ENCODE results near the gene DLG1. TPM values are rescaled to one million over a fixed set of nuclear protein-coding genes. Genes with fewer than 3 reads are reported as not detected.

Gene DLG1
- total RNA-seq, 1 experiment from 2014 or later, result 89.8 TPM

DNA sequence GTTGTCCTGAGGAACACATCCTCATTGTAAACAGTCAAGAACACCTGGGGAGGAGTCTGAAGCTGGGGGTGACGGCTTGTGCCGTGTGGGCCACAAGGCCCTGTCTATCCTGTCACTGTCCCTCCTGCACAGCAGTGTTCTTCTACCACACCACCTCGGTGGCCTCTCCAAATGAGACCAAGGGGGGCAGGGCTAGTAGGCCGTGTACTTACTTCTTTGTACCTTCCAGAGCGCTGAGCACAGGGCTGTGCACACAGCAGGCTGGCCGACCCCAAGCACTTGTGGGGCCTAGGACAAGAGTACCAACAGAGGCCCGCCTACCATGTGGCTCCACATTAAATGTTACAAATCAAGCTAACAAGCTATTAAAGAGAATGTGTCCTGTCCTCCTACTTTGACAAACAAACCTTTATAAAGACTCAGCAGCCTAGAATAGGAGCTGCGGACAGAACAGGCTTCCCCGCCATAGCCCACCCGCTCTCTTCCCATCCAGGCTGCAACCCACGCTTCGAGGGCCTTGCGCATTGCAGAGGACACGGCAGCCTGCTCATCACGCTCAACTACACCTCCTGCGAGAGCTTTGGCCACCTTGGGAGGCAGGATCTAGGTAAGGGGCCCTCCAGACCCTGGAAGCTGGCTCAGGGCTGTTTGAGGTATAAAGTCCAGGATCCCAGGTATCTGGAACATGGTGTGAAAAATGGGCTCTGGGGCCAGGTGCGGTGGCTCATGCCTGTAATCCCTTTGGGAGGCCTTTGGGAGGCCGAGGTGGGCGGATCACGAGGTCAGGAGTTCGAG lies 299.2 kb downstream of the DLG1 start:
- Histone ChIP-seq H3K79me2 (ENCODE audit: insufficient read depth, low read length) (no peaks in the 10 kb centered on the region), H2AFZ (ENCODE audit: low read depth, low read length, poor library complexity, severe bottlenecking) (no peak overlapping the region), H3K4me2 (ENCODE audit: low read length) (no peak overlapping the region), H3K9ac (ENCODE audit: low read length) (no peak overlapping the region), H3K27me3 (ENCODE audit: insufficient read depth, low read length) (no peaks in the 10 kb centered on the region), H4K20me1 (ENCODE audit: insufficient read depth) (no peaks in the 10 kb centered on the region), H3K36me3 (ENCODE audit: control insufficient read depth in 1 of 2, insufficient read depth in 2 of 2, low read length in 2 of 2) (no peaks in the 10 kb centered on the region), H3K9me2 (ENCODE audit: insufficient read depth) (no peaks in the 10 kb centered on the region), H3K4me3 (replicated peaks in 1 of 2; ENCODE audit: low read depth in 1 of 2, low read length in 2 of 2) (no peak overlapping the region), H3K27ac (ENCODE audit: low read depth, low read length) (no peak overlapping the region), H3K4me1 (ENCODE audit: control insufficient read depth in 1 of 2, insufficient read depth in 2 of 2, low read length in 2 of 2) (peaks cover 13 to 20% of the 10 kb centered on the region in 2 experiments; a peak in 3 of 4 replicates), H3K9me3 (ENCODE audit: control insufficient read depth in 1 of 2, insufficient read depth in 1 of 2, low read depth in 1 of 2, low read length in 2 of 2) (no peaks in the 10 kb centered on the region)
- DNase-seq (ENCODE audit: low read depth, low spot score), result no peak
- no TSS peak for BruUV-seq (replicated peaks)
- POLR2A ChIA-PET, result no interaction called here
- ATAC-seq, result no peak
- TF ChIP-seq ZNF274 (IDR thresholded peaks at IDR 0.05; ENCODE audit: low read depth, low read length), result no peak
- TF ChIP-seq, protein P1, sequence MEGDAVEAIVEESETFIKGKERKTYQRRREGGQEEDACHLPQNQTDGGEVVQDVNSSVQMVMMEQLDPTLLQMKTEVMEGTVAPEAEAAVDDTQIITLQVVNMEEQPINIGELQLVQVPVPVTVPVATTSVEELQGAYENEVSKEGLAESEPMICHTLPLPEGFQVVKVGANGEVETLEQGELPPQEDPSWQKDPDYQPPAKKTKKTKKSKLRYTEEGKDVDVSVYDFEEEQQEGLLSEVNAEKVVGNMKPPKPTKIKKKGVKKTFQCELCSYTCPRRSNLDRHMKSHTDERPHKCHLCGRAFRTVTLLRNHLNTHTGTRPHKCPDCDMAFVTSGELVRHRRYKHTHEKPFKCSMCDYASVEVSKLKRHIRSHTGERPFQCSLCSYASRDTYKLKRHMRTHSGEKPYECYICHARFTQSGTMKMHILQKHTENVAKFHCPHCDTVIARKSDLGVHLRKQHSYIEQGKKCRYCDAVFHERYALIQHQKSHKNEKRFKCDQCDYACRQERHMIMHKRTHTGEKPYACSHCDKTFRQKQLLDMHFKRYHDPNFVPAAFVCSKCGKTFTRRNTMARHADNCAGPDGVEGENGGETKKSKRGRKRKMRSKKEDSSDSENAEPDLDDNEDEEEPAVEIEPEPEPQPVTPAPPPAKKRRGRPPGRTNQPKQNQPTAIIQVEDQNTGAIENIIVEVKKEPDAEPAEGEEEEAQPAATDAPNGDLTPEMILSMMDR (IDR thresholded peaks at IDR 0.05 in 2 of 3, conservative IDR thresholded peaks at IDR 0.05 in 1 of 3; ENCODE audit: borderline replicate concordance in 1 of 3, insufficient read depth in 1 of 3, low read depth in 2 of 3, low read length in 2 of 3), result no peak
- TF ChIP-seq TCF7L2 (IDR thresholded peaks at IDR 0.05; ENCODE audit: borderline replicate concordance, extremely low read depth, insufficient read depth, insufficient read length), result no peak
- TF ChIP-seq ZFX (IDR thresholded peaks at IDR 0.05), result no peak
- TF ChIP-seq ELF1 (IDR thresholded peaks at IDR 0.05; ENCODE audit: borderline replicate concordance, low read depth), result no peak
- no peak for TF ChIP-seq FOSL1 (IDR thresholded peaks at IDR 0.05; ENCODE audit: low read depth)
- no peak for TF ChIP-seq YY1 (IDR thresholded peaks at IDR 0.05; ENCODE audit: extremely low read depth, insufficient replicate concordance, low read depth, low read length)
- no peak for TF ChIP-seq SRF (IDR thresholded peaks at IDR 0.05; ENCODE audit: low read depth)
- TF ChIP-seq, protein P2, sequence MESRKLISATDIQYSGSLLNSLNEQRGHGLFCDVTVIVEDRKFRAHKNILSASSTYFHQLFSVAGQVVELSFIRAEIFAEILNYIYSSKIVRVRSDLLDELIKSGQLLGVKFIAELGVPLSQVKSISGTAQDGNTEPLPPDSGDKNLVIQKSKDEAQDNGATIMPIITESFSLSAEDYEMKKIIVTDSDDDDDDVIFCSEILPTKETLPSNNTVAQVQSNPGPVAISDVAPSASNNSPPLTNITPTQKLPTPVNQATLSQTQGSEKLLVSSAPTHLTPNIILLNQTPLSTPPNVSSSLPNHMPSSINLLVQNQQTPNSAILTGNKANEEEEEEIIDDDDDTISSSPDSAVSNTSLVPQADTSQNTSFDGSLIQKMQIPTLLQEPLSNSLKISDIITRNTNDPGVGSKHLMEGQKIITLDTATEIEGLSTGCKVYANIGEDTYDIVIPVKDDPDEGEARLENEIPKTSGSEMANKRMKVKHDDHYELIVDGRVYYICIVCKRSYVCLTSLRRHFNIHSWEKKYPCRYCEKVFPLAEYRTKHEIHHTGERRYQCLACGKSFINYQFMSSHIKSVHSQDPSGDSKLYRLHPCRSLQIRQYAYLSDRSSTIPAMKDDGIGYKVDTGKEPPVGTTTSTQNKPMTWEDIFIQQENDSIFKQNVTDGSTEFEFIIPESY (IDR thresholded peaks at IDR 0.05; ENCODE audit: extremely low read depth, insufficient replicate concordance, low read length), result no peak
- TF ChIP-seq SP1 (IDR thresholded peaks at IDR 0.05; ENCODE audit: low read depth), result no peak
- TF ChIP-seq, protein P3, sequence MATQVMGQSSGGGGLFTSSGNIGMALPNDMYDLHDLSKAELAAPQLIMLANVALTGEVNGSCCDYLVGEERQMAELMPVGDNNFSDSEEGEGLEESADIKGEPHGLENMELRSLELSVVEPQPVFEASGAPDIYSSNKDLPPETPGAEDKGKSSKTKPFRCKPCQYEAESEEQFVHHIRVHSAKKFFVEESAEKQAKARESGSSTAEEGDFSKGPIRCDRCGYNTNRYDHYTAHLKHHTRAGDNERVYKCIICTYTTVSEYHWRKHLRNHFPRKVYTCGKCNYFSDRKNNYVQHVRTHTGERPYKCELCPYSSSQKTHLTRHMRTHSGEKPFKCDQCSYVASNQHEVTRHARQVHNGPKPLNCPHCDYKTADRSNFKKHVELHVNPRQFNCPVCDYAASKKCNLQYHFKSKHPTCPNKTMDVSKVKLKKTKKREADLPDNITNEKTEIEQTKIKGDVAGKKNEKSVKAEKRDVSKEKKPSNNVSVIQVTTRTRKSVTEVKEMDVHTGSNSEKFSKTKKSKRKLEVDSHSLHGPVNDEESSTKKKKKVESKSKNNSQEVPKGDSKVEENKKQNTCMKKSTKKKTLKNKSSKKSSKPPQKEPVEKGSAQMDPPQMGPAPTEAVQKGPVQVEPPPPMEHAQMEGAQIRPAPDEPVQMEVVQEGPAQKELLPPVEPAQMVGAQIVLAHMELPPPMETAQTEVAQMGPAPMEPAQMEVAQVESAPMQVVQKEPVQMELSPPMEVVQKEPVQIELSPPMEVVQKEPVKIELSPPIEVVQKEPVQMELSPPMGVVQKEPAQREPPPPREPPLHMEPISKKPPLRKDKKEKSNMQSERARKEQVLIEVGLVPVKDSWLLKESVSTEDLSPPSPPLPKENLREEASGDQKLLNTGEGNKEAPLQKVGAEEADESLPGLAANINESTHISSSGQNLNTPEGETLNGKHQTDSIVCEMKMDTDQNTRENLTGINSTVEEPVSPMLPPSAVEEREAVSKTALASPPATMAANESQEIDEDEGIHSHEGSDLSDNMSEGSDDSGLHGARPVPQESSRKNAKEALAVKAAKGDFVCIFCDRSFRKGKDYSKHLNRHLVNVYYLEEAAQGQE (IDR thresholded peaks at IDR 0.05; ENCODE audit: low read depth), result no peak
- TF ChIP-seq, protein P4, sequence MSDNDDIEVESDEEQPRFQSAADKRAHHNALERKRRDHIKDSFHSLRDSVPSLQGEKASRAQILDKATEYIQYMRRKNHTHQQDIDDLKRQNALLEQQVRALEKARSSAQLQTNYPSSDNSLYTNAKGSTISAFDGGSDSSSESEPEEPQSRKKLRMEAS (IDR thresholded peaks at IDR 0.05), result no peak
- no peak for TF ChIP-seq SIN3A (IDR thresholded peaks at IDR 0.05; ENCODE audit: low read depth)
- TF ChIP-seq JUND (IDR thresholded peaks at IDR 0.05), result no peak
- no peak for TF ChIP-seq POLR2A (IDR thresholded peaks at IDR 0.05; ENCODE audit: borderline replicate concordance, extremely low read depth, insufficient read depth, insufficient read length)
- RAD21 ChIA-PET (ENCODE audit: low non-redundant PET in 1 of 2, low total read pairs in 2 of 2, uncharacterized antibody in 2 of 2, unreplicated experiment in 2 of 2), result no interaction called here
- intact Hi-C loops (cut with micrococcal nuclease), result no loop called here
- CTCF ChIA-PET, result no interaction called here

Data from HCT116 (cell line).